DMS114 treated with DMSO at 0.1 percent for 48 hours (cell line): ENCODE measurements around the gene TTC4.

ENCODE experiments used
- DNase-seq: peaks from one replicate; lab custom pipeline; 2025; ENCODE audit not compliant: unreplicated experiment; lab: John Stamatoyannopoulos, UW

TTC4 gene

GRCh38 chr1:54781023-54781723 is 65.5 kb downstream of the TTC4 start:
- no peak for DNase-seq

- DNase-seq = no peak
These were observed 66.5 kb downstream of the TTC4 start for GRCh38 chr1:54782156-54782555.

GRCh38 chr1:54782588-54782987 is 66.9 kb downstream of the TTC4 start:
- no peak for DNase-seq

- no peak for DNase-seq
These were observed 68.4 kb downstream of the TTC4 start for GRCh38 chr1:54784066-54784465.

- DNase-seq = no peak
These were observed 71.1 kb downstream of the TTC4 start for GRCh38 chr1:54786778-54787177.

- no peak for DNase-seq
These were observed 71.9 kb downstream of the TTC4 start for GRCh38 chr1:54787604-54788003.

GRCh38 chr1:54788459-54788858 is 72.8 kb downstream of the TTC4 start:
- DNase-seq = no peak

- DNase-seq = no peak
These were observed 76.3 kb downstream of the TTC4 start for GRCh38 chr1:54791880-54792522.
